Body of pancreas (tissue), 4 donors: ENCODE results near the gene UBE3B. TPM values are rescaled to one million over a fixed set of nuclear protein-coding genes. Genes with fewer than 3 reads are reported as not detected.

Experiments used
- ATAC-seq: fragments of 150-250 bp; one replicate; pipeline ENCODE4 v1.9.1; 2016
- DNase-seq, 4 donors: peaks; one replicate each; pipeline ENCODE4 v3.0.0-alpha.2; 2019
- H3K27ac ChIP-seq, 4 donors: fragments of 200-600 bp; sonication (generic); 1 replicate in 3 of 4; 2 replicates in 1 of 4; pipeline versions ENCODE4 v1.5.1 to v1.6.1; 2016 to 2019; ENCODE audit warnings: mild to moderate bottlenecking in 1 of 4, mixed read lengths in 1 of 4, moderate library complexity in 1 of 4
- H3K27me3 ChIP-seq, 2 donors: fragments of 200-600 bp; sonication (generic); one replicate each; pipeline ENCODE4 v1.6.0; 2016; ENCODE audit warnings: mild to moderate bottlenecking in 1 of 2
- H3K36me3 ChIP-seq, 2 donors: fragments of 200-600 bp; sonication (generic); replicated peaks in 1 of 2; 2 replicates each; pipeline ENCODE4 v1.5.1; 2016; ENCODE audit warnings: low read depth in 2 of 2; ENCODE audit not compliant: insufficient read depth in 1 of 2
- H3K4me1 ChIP-seq: fragments of 200-600 bp; sonication (generic); one replicate; pipeline ENCODE4 v1.6.0; 2016
- H3K4me3 ChIP-seq, 2 donors: fragments of 200-600 bp; sonication (generic); 1 replicate in 1 of 2; 2 replicates in 1 of 2; pipeline ENCODE4 v1.5.1; 2016 to 2019
- H3K9me3 ChIP-seq, 3 donors: fragments of 200-600 bp; sonication (generic); 1 replicate in 2 of 3; 2 replicates in 1 of 3; pipeline ENCODE4 v1.5.1; 2016
- CTCF ChIP-seq, 7 experiments: fragments of 450-650 bp in 4 of 7; fragments of 200-600 bp in 3 of 7; sonication (generic) in 3 of 7; IDR thresholded peaks; one replicate each; pipeline ENCODE4 v1.5.1; 2016 to 2019; ENCODE audit warnings: antibody characterized with exemption in 7 of 7
- POLR2A ChIP-seq, 3 donors: fragments of 450-650 bp; IDR thresholded peaks; one replicate each; pipeline ENCODE4 v1.6.1; 2016; ENCODE audit warnings: antibody characterized with exemption in 3 of 3, mild to moderate bottlenecking in 2 of 3
- WGBS, 2 donors: methylation state at CpG; one replicate each; pipeline ENCODE4 v1.1.5; 2017; 5-methylcytosine and 5-hydroxymethylcytosine counted together
- intact Hi-C: fragments of 100-400 bp; cut with DNase I; formaldehyde crosslinking; loops from one replicate; pipeline ENCODE4 v1.15.1; 2023
- total RNA-seq, 2 donors: library from RNA; depleted of rRNA; stranded (reverse); fragments of >200 nt; gene quantifications; one replicate each; pipeline ENCODE4 v1.1.0, GENCODE V29; 2016

UBE3B gene
- total RNA-seq, 2 donors from 2014 or later: 18.9 to 33.9 TPM

- intact Hi-C loops: no loop called here
- TF ChIP-seq CTCF (IDR thresholded peaks at IDR 0.05) (no peak), POLR2A (IDR thresholded peaks at IDR 0.05) (no peak)
- WGBS, 2 donors: 84 to 89% methylated on average over 19 of the region's 19 CpGs
- peak in 3 of 4 donors; percentile 34 to 48 (median 34) for DNase-seq
- Histone ChIP-seq H3K4me3 (no peak overlapping the region), H3K27me3 (no peaks in the 10 kb centered on the region), H3K27ac (peak overlapping the region in 1 of 4 donors; percentile 14), H3K4me1 (no peaks in the 10 kb centered on the region), H3K9me3 (no peaks in the 10 kb centered on the region), H3K36me3 (peaks cover 0 to 9% of the 10 kb centered on the region in 2 donors)
- ATAC-seq: peak; percentile 49
Measured at GRCh38 chr12:109529691-109530640, 52.5 kb downstream of the UBE3B start.

- intact Hi-C loops: no loop called here
- Histone ChIP-seq H3K4me3 (no peak overlapping the region), H3K36me3 (peaks cover 0 to 9% of the 10 kb centered on the region in 2 donors), H3K4me1 (no peaks in the 10 kb centered on the region), H3K9me3 (no peaks in the 10 kb centered on the region), H3K27me3 (no peaks in the 10 kb centered on the region), H3K27ac (no peak overlapping the region)
- ATAC-seq (no peak), DNase-seq (no peak)
- WGBS, 2 donors: 81 to 100% methylated on average over 1 to 2 of the region's 2 CpGs
- TF ChIP-seq CTCF (IDR thresholded peaks at IDR 0.05) (no peak), POLR2A (IDR thresholded peaks at IDR 0.05) (no peak)
Measured at GRCh38 chr12:109531411-109531810, 54.0 kb downstream of the UBE3B start.

- Histone ChIP-seq H3K27me3 (no peaks in the 10 kb centered on the region), H3K27ac (no peak overlapping the region), H3K36me3 (peaks cover 0 to 9% of the 10 kb centered on the region in 2 donors), H3K4me1 (no peaks in the 10 kb centered on the region), H3K4me3 (no peak overlapping the region), H3K9me3 (no peaks in the 10 kb centered on the region)
- WGBS, 2 donors: 85 to 94% methylated on average over 14 to 24 of the region's 24 CpGs
- ATAC-seq (no peak), DNase-seq (no peak)
- intact Hi-C loops: no loop called here
- TF ChIP-seq POLR2A (IDR thresholded peaks at IDR 0.05) (no peak), CTCF (IDR thresholded peaks at IDR 0.05) (no peak)
Measured at GRCh38 chr12:109532721-109533486, 55.5 kb downstream of the UBE3B start.

- H3K4me1 ChIP-seq: no peaks in the 10 kb centered on the region
- no peaks in the 10 kb centered on the region for H3K27me3 ChIP-seq
- intact Hi-C loops: no loop called here
- TF ChIP-seq POLR2A (IDR thresholded peaks at IDR 0.05) (no peak), CTCF (IDR thresholded peaks at IDR 0.05) (no peak)
- H3K9me3 ChIP-seq: no peaks in the 10 kb centered on the region
- no peak overlapping the region for H3K27ac ChIP-seq
- H3K36me3 ChIP-seq: peaks cover 0 to 9% of the 10 kb centered on the region in 2 donors
- WGBS, 2 donors: 89 to 93% methylated on average over 8 of the region's 8 CpGs
- DNase-seq (no peak), ATAC-seq (no peak)
- H3K4me3 ChIP-seq: no peak overlapping the region
Measured at GRCh38 chr12:109533487-109533740, 56.0 kb downstream of the UBE3B start.
